GM18520 (cell line): ENCODE results near the gene NUP210.

Experiments used
- ATAC-seq: cut with Tn5 transposase; IDR thresholded peaks from one replicate; pipeline ENCODE4 v1.9.1; 2021; ENCODE audit not compliant: unreplicated experiment

The NUP210 gene

GRCh38 chr3:13296662-13297061 lies 123.5 kb downstream of the NUP210 start:
- ATAC-seq, result no peak

- ATAC-seq, result no peak
These were observed 125.4 kb downstream of the NUP210 start for GRCh38 chr3:13294442-13295351.

GRCh38 chr3:13292375-13292774 lies 127.7 kb downstream of the NUP210 start:
- no peak for ATAC-seq

- ATAC-seq, result no peak
These were observed 129.2 kb downstream of the NUP210 start for GRCh38 chr3:13290941-13291340.

DNA sequence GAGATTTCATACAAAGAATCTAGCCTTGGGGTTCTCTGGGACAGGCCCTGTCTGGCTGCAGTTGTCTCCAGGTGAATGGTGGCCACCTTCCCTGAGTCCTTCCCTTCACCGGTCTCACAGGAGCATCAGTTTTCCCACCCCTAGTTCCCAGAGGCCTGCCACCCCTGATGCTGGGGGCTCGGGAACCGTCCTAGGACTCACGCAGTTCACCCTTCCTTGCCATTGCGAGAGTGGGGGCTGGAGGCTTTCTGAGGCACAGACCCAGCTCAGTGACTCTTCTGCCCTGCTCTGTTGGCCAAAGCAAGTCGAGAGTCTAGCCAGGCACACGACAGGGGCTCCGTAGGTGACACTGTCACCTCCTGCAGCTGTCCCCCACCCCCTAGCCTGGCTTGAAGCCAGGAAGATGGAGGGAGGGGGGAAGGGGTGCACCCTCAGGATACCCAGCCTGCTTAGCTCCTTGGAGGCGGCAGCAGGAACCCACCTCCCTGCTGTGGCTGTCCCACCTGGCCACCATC lies 130.3 kb downstream of the NUP210 start:
- no peak for ATAC-seq

GRCh38 chr3:13288732-13289718 lies 131.1 kb downstream of the NUP210 start:
- ATAC-seq, result no peak

DNA sequence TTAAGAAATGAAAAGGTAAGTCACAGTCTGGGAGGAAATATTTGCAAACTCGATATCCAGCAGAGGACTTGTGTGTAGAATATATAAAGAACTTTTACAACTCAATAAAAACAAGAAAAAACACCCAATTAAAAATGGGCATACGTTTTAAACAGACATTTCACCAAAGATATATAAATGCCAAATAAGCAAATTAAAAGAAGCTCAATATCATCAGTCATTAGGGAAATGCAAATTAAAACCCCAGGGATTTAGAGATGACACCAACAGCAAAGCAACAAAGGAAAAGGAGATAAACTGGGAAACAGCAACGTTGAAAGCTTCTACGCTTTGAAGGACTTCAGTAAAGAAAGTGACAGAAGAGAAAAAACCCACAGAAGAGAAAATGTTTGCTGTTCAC lies 132.3 kb downstream of the NUP210 start:
- no peak for ATAC-seq

DNA sequence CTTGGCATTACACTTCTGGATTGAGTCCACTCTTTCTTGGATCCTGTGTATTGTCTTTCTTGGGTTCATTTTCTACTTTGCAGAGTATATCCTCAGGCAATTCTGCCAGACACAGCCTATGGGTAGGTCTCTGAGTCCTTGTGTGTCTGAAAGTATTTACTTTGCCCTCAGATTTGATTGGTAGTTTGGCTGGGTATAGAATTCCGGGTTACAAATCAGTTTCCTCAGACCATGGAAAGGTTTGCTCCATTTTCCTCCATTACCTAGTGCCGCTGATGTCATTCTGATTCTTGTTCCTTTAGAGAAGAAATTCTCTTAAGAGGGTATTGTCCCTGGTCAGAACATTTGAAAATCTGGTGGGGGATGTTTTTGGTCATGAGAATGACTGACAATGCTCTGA lies 133.2 kb downstream of the NUP210 start:
- no peak for ATAC-seq

DNA sequence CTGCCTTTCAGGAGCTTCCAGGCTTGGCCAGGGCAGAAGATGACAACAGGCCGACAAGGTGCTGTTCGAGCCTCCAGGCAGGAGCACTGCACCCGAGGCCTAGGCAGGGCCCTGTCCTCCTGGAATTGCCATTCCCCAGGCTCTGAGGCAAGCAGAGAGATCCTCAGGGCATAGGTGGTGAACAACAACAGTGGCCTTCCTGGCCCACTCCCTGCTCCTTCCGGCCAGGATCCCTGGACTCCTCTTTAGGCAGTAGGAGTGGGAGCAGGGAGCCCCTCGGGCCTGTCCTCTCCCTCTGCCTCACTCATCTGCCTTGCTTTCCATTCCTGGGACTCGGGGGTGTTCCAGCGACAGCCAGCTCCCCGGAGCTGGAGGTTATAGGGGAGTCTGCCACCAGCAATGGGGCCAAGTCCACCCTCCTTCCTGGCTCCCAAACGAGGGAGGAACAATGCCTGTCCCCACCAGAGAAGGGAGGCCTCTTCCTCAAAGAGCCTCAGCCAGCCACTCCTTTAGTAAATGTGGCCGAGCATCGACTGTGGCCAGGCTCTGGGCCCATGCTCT lies 135.0 kb downstream of the NUP210 start:
- no peak for ATAC-seq

DNA sequence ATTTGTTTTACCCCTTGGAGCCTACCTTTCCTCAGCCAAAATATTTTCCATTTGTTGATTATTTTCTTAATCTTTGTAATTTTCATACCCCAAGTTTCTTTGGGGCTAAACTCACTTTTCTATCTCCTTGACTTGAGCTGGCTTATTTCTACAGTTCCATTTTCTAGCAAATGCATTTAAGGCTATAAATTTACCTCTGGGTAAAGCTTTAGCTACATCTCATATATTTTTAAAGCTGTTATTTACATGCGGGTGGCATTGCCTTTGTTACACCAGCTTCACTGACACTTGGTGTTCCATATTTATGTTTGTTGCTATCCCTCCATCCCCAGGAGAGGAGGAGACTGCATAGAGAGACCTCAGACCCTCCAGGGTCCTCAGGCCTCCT lies 136.3 kb downstream of the NUP210 start:
- no peak for ATAC-seq

DNA sequence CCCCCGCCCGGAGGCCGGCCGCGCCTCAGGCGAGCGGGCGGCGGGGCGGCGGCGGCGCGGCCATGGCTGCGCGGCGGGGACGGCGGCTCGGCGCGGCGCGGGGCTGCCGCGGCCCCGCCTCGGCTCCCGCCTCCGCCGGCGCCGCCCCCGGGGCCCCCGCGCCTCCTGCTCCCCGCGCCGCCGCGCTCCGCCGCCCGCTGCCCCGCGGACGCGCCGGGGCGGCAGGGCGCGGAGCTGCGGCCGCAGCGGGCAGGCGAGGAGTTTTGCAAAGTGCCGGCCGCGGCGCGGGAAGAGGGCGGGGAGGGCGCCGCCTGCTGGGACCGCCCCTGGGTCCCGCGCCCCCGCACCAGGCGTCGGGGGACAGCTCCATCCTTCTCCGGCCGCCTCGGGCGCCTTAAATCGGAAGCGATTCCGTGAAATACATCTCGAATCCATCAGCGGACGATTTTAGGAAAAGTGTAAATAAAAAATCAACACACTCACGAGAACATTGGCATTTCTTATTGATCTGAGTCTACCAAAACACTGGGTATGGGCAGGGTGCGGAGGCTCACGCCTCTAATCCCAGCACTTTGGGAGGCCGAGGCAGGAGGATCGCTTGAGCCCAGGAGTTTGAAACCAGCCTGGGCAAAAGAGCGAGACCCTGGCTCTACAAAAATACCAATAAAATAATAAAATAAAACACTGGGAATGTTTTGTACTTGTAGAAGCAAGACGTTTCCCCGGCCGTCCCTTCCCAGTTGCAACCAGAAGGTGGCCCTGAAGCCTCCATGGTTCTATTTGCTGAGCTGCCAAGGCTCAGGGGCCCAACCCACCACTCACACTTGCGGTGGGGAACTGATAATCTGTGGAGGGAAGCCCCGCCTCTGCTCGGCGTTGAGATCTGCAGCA lies 136.9 kb downstream of the NUP210 start:
- ATAC-seq, result no peak

DNA sequence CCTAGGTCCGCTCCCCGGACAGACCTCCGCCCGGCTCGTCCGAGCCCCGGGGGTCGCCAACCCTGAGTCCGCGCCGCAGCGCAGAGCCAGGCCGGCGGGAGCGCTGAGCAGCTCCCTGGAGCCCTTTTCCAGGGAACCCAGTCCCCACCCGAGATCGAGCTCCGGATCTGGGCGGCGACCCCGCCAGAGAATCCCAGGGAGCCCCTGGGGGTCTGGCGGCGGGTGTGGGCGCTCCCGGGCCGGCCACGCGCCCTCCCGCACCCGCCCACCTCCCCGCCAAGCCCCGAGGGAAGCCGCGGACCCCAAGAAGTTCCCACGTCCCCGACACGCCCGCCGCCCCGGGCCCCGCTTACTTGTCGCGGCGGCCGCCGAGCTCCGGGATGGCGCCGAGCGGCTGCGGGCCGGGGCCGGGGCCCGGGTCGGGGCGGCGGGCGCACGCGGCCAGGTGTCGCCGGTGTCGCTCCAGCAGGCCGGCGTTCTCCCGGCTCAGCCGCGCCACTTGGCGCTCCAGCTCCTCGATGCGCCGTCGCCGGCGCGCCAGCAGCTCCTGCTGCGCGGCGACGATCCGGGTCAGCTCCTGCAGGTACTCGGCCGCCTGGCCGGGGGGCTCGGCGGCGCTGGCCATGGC lies 137.7 kb downstream of the NUP210 start:
- no peak for ATAC-seq

GRCh38 chr3:13281507-13282357 lies 138.4 kb downstream of the NUP210 start:
- ATAC-seq, result no peak

DNA sequence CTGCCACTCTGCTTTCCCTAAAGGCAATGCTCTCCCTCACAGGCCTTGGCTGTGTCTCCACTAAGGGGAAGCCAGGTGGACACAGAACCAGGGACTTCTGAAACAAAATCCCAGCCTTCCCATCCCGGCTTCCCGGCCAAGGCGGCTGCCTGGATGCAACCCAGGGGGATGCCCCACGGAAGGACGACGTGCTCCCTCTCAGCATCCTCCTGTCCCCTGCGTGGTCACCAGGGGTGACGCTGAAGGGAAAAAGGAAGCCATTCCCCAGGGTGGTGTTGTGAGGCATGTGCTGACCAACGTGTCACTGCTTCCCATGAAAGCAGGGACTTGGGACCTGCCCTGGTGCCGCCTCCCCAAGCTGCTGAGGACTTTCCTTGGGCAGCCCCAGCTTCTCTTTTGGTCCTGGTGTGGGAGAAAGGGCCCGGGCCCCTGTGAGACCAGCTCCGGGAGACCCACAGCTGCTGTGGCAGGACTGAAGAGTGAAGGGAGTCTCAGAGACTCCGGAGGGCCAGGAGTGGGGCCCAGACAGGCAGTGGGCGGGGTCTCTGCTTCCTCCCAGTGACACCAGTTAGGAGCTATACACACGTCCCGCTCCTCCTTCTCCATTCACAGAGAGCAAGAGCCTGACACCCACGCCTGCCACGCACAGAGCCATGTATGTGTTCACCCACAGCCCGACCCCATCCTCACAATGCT lies 139.2 kb downstream of the NUP210 start:
- no peak for ATAC-seq

GRCh38 chr3:13280122-13280790 lies 139.9 kb downstream of the NUP210 start:
- ATAC-seq, result no peak

- no peak for ATAC-seq
These were observed 140.6 kb downstream of the NUP210 start for GRCh38 chr3:13279532-13279910.

- no peak for ATAC-seq
These were observed 141.2 kb downstream of the NUP210 start for GRCh38 chr3:13278783-13279531.
